ENCODE data around the gene USP17L12. TPM values are rescaled to one million over a fixed set of nuclear protein-coding genes. Genes with fewer than 3 reads are reported as not detected.
"Not testable (repeated sequence)": the region's sequence is repeated elsewhere in the genome, so short reads cannot be mapped to it uniquely, and the experiment has no call there.

Gene USP17L12
- polyA plus RNA-seq, 1 of the 3 experiments (the other 2 are of a cell fraction) = not detected

GRCh38 chr4:9234085-9234484, 14.1 kb downstream of the USP17L12 start, which contains the start of gene USP17L15:
Gene USP17L15 (plus strand): TSS chr4:9234385. CDS start chr4:9234385, 0 bp downstream.
- H3K27me3 ChIP-seq (ENCODE audit: insufficient read depth); H3K9me2 ChIP-seq; H3K79me2 ChIP-seq (ENCODE audit: insufficient read depth); H3K4me1 ChIP-seq (ENCODE audit: control insufficient read depth in 1 of 2, insufficient read depth in 2 of 2, low read depth in 1 of 2, low read length in 1 of 2); H3K9me3 ChIP-seq; H3K4me3 ChIP-seq (ENCODE audit: low read depth in 2 of 2, low read length in 1 of 2); H3K9ac ChIP-seq; DNase-seq; H3K4me2 ChIP-seq; H4K20me1 ChIP-seq (ENCODE audit: insufficient read depth); H3F3A ChIP-seq (replicated peaks; ENCODE audit: insufficient read depth); POLR2A ChIA-PET; CTCF ChIA-PET; H3K27ac ChIP-seq (ENCODE audit: low read depth in 2 of 2, low read length in 1 of 2); H2AFZ ChIP-seq (ENCODE audit: low read depth); H3K36me3 ChIP-seq (replicated peaks in 1 of 2; ENCODE audit: control insufficient read depth in 1 of 2, insufficient read depth in 2 of 2, low read length in 1 of 2): not testable (repeated sequence)
- WGBS (ENCODE audit: low lambda C conversion rate) = no CpG with 5 or more reads among the region's 15 CpGs

- not testable (repeated sequence) for H3K9ac ChIP-seq
These were observed 18.5 kb downstream of the USP17L12 start for GRCh38 chr4:9238461-9238860.

GRCh38 chr4:9243579-9243978, 23.6 kb downstream of the USP17L12 start, which contains the start of gene USP17L17:
Gene USP17L17 (plus strand): TSS chr4:9243879. CDS start chr4:9243879, 0 bp downstream.
- H3K36me3 ChIP-seq (replicated peaks in 1 of 2; ENCODE audit: control insufficient read depth in 1 of 2, insufficient read depth in 2 of 2, low read length in 1 of 2); H3F3A ChIP-seq (replicated peaks; ENCODE audit: insufficient read depth); H2AFZ ChIP-seq (ENCODE audit: low read depth); H3K27ac ChIP-seq (ENCODE audit: low read depth in 2 of 2, low read length in 1 of 2); H4K20me1 ChIP-seq (ENCODE audit: insufficient read depth); H3K9ac ChIP-seq; DNase-seq; H3K27me3 ChIP-seq (ENCODE audit: insufficient read depth); H3K4me2 ChIP-seq; CTCF ChIA-PET; H3K79me2 ChIP-seq (ENCODE audit: insufficient read depth); H3K9me2 ChIP-seq; POLR2A ChIA-PET; H3K4me3 ChIP-seq (ENCODE audit: low read depth in 2 of 2, low read length in 1 of 2); H3K4me1 ChIP-seq (ENCODE audit: control insufficient read depth in 1 of 2, insufficient read depth in 2 of 2, low read depth in 1 of 2, low read length in 1 of 2); H3K9me3 ChIP-seq: not testable (repeated sequence)
- WGBS (ENCODE audit: low lambda C conversion rate) = 24% methylated on average over 12 of the region's 14 CpGs

More at GRCh38 chr4:9238461-9238860, 18.5 kb downstream of the USP17L12 start:
- H3K4me1 ChIP-seq (ENCODE audit: control insufficient read depth in 1 of 2, insufficient read depth in 2 of 2, low read depth in 1 of 2, low read length in 1 of 2); H3K27ac ChIP-seq (ENCODE audit: low read depth in 2 of 2, low read length in 1 of 2); H3K9me2 ChIP-seq; POLR2A ChIA-PET; H3K36me3 ChIP-seq (replicated peaks in 1 of 2; ENCODE audit: control insufficient read depth in 1 of 2, insufficient read depth in 2 of 2, low read length in 1 of 2); H3K4me2 ChIP-seq; H3K27me3 ChIP-seq (ENCODE audit: insufficient read depth); CTCF ChIA-PET; DNase-seq; H3F3A ChIP-seq (replicated peaks; ENCODE audit: insufficient read depth); H3K79me2 ChIP-seq (ENCODE audit: insufficient read depth); H3K9me3 ChIP-seq; H4K20me1 ChIP-seq (ENCODE audit: insufficient read depth); H2AFZ ChIP-seq (ENCODE audit: low read depth); H3K4me3 ChIP-seq (ENCODE audit: low read depth in 2 of 2, low read length in 1 of 2): not testable (repeated sequence)
- WGBS (ENCODE audit: low lambda C conversion rate) = 5% methylated on average over 3 of the region's 12 CpGs

GRCh38 chr4:9247953-9248680, 28.2 kb downstream of the USP17L12 start, which contains the start of gene USP17L18:
Gene USP17L18 (plus strand): TSS chr4:9248630. CDS start chr4:9248630, 0 bp downstream.
- H3K36me3 ChIP-seq (replicated peaks in 1 of 2; ENCODE audit: control insufficient read depth in 1 of 2, insufficient read depth in 2 of 2, low read length in 1 of 2); H3K27me3 ChIP-seq (ENCODE audit: insufficient read depth); H4K20me1 ChIP-seq (ENCODE audit: insufficient read depth); H3K4me2 ChIP-seq; H3K9me3 ChIP-seq; DNase-seq; H3F3A ChIP-seq (replicated peaks; ENCODE audit: insufficient read depth); CTCF ChIA-PET; H3K79me2 ChIP-seq (ENCODE audit: insufficient read depth); H3K9me2 ChIP-seq; H3K27ac ChIP-seq (ENCODE audit: low read depth in 2 of 2, low read length in 1 of 2); H3K9ac ChIP-seq; POLR2A ChIA-PET; H3K4me3 ChIP-seq (ENCODE audit: low read depth in 2 of 2, low read length in 1 of 2); H3K4me1 ChIP-seq (ENCODE audit: control insufficient read depth in 1 of 2, insufficient read depth in 2 of 2, low read depth in 1 of 2, low read length in 1 of 2); H2AFZ ChIP-seq (ENCODE audit: low read depth): not testable (repeated sequence)
- WGBS (ENCODE audit: low lambda C conversion rate) = 26% methylated on average over 16 of the region's 26 CpGs

GRCh38 chr4:9253078-9253477, 33.1 kb downstream of the USP17L12 start, which contains the start of gene USP17L19:
Gene USP17L19 (plus strand): TSS chr4:9253378. CDS start chr4:9253378, 0 bp downstream.
- H3K9me3 ChIP-seq; H3K79me2 ChIP-seq (ENCODE audit: insufficient read depth); H3K36me3 ChIP-seq (replicated peaks in 1 of 2; ENCODE audit: control insufficient read depth in 1 of 2, insufficient read depth in 2 of 2, low read length in 1 of 2); H3K4me1 ChIP-seq (ENCODE audit: control insufficient read depth in 1 of 2, insufficient read depth in 2 of 2, low read depth in 1 of 2, low read length in 1 of 2); CTCF ChIA-PET; H3K9ac ChIP-seq; H4K20me1 ChIP-seq (ENCODE audit: insufficient read depth); H3F3A ChIP-seq (replicated peaks; ENCODE audit: insufficient read depth); H3K4me3 ChIP-seq (ENCODE audit: low read depth in 2 of 2, low read length in 1 of 2); H3K27me3 ChIP-seq (ENCODE audit: insufficient read depth); H3K4me2 ChIP-seq; H3K9me2 ChIP-seq; H3K27ac ChIP-seq (ENCODE audit: low read depth in 2 of 2, low read length in 1 of 2); H2AFZ ChIP-seq (ENCODE audit: low read depth); POLR2A ChIA-PET; DNase-seq: not testable (repeated sequence)
- WGBS (ENCODE audit: low lambda C conversion rate) = no CpG with 5 or more reads among the region's 13 CpGs

GRCh38 chr4:9257824-9258223, 37.9 kb downstream of the USP17L12 start, which contains the start of gene USP17L20:
Gene USP17L20 (plus strand): TSS chr4:9258124. CDS start chr4:9258124, 0 bp downstream.
- CTCF ChIA-PET; DNase-seq; H3K4me2 ChIP-seq; H3K4me1 ChIP-seq (ENCODE audit: control insufficient read depth in 1 of 2, insufficient read depth in 2 of 2, low read depth in 1 of 2, low read length in 1 of 2); H3K79me2 ChIP-seq (ENCODE audit: insufficient read depth); H3K9me3 ChIP-seq; H3K4me3 ChIP-seq (ENCODE audit: low read depth in 2 of 2, low read length in 1 of 2); POLR2A ChIA-PET; H3K36me3 ChIP-seq (replicated peaks in 1 of 2; ENCODE audit: control insufficient read depth in 1 of 2, insufficient read depth in 2 of 2, low read length in 1 of 2); H3K27ac ChIP-seq (ENCODE audit: low read depth in 2 of 2, low read length in 1 of 2); H3K27me3 ChIP-seq (ENCODE audit: insufficient read depth); H2AFZ ChIP-seq (ENCODE audit: low read depth); H3K9ac ChIP-seq; H3K9me2 ChIP-seq; H4K20me1 ChIP-seq (ENCODE audit: insufficient read depth); H3F3A ChIP-seq (replicated peaks; ENCODE audit: insufficient read depth): not testable (repeated sequence)
- WGBS (ENCODE audit: low lambda C conversion rate) = no CpG with 5 or more reads among the region's 15 CpGs

Data from SK-N-SH (cell line).